ENCODE results near the gene TEAD3. TPM values are rescaled to one million over a fixed set of nuclear protein-coding genes. Genes with fewer than 3 reads are reported as not detected.

Gene TEAD3
- total and polyA plus RNA-seq, 10 of the 15 experiments (the other 5 are each of a cell fraction or from before 2014, with no cell fraction given): 0.02 to 0.28 (median 0.18) TPM; not detected in 5

DNA sequence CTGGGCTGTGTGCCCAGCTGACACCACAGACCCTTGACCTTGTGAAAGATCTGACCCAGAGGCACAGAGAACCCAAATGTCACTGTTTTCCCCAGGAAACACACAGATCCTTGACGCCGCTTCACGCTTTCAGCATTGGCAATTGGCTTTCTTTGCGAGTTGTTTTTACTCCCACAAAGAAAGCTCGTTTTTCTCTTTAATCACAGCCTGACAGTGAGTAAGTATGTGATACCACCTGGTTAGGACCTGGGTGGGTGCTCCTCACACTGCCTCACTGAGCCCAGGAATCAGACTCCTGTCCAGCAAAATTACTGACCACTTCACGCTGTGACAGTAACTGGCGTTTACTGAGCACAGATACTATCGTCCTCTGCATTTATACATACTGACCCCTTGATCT lies 15.7 kb downstream of the TEAD3 start:
- no peak for FAIRE-seq
- ChIA-PET SMC1A (ENCODE audit: uncharacterized antibody, unreplicated experiment) (interaction anchor here (0.6 to 1.0 kb wide), 2 partner anchors 11 to 182 kb away, joined by 3 read pairs; no protein-coding TSS in a partner anchor), RAD21 (ENCODE audit: unreplicated experiment) (interaction anchor here (0.7 kb wide), 1 partner anchor 11 kb away, joined by 3 read pairs; no protein-coding TSS in a partner anchor), CTCF (interaction anchor here (2.2 kb wide), 1 partner anchor 10 kb away, joined by 11 read pairs; no protein-coding TSS in a partner anchor), POLR2A (interaction anchor here (1.1 kb wide), 1 partner anchor 11 kb away, joined by 3 read pairs; no protein-coding TSS in a partner anchor)
- in situ Hi-C loops (cut with MboI): no loop called here
- Histone ChIP-seq H3K27ac (ENCODE audit: control insufficient read depth, insufficient read depth) (no peak overlapping the region), H4K20me1 (ENCODE audit: control insufficient read depth, insufficient read depth) (no peaks in the 10 kb centered on the region), H3K9ac (ENCODE audit: control insufficient read depth, insufficient read depth, low read length) (no peak overlapping the region), H3K9me3 (replicated peaks; ENCODE audit: control insufficient read depth, insufficient read depth, low read length) (no peaks in the 10 kb centered on the region), H2AFZ (ENCODE audit: control insufficient read depth, low read depth, low read length) (no peak overlapping the region), H3K4me1 (ENCODE audit: control insufficient read depth, insufficient read depth, low read length) (no peaks in the 10 kb centered on the region), H3K36me3 (ENCODE audit: control insufficient read depth in 2 of 2, insufficient read depth in 2 of 2, low read length in 1 of 2) (no peaks in the 10 kb centered on the region), H3K27me3 (replicated peaks in 1 of 2; ENCODE audit: control insufficient read depth in 2 of 2, insufficient read depth in 2 of 2, low read length in 1 of 2) (no peaks in the 10 kb centered on the region; a peak in 2 of 4 replicates), H3K79me2 (ENCODE audit: control insufficient read depth, insufficient read depth, low read length) (no peaks in the 10 kb centered on the region), H3K4me3 (no peak overlapping the region), H3K4me2 (ENCODE audit: control insufficient read depth, insufficient read depth) (no peak overlapping the region)
- intact Hi-C loops (cut with micrococcal nuclease; ENCODE audit: unreplicated experiment): no loop called here
- WGBS (ENCODE audit: insufficient coverage, insufficient replicate concordance, low lambda C conversion rate, missing lambda C conversion rate): 68% methylated on average over 8 of the region's 8 CpGs
- no peak for ATAC-seq
- TF ChIP-seq, protein P1, sequence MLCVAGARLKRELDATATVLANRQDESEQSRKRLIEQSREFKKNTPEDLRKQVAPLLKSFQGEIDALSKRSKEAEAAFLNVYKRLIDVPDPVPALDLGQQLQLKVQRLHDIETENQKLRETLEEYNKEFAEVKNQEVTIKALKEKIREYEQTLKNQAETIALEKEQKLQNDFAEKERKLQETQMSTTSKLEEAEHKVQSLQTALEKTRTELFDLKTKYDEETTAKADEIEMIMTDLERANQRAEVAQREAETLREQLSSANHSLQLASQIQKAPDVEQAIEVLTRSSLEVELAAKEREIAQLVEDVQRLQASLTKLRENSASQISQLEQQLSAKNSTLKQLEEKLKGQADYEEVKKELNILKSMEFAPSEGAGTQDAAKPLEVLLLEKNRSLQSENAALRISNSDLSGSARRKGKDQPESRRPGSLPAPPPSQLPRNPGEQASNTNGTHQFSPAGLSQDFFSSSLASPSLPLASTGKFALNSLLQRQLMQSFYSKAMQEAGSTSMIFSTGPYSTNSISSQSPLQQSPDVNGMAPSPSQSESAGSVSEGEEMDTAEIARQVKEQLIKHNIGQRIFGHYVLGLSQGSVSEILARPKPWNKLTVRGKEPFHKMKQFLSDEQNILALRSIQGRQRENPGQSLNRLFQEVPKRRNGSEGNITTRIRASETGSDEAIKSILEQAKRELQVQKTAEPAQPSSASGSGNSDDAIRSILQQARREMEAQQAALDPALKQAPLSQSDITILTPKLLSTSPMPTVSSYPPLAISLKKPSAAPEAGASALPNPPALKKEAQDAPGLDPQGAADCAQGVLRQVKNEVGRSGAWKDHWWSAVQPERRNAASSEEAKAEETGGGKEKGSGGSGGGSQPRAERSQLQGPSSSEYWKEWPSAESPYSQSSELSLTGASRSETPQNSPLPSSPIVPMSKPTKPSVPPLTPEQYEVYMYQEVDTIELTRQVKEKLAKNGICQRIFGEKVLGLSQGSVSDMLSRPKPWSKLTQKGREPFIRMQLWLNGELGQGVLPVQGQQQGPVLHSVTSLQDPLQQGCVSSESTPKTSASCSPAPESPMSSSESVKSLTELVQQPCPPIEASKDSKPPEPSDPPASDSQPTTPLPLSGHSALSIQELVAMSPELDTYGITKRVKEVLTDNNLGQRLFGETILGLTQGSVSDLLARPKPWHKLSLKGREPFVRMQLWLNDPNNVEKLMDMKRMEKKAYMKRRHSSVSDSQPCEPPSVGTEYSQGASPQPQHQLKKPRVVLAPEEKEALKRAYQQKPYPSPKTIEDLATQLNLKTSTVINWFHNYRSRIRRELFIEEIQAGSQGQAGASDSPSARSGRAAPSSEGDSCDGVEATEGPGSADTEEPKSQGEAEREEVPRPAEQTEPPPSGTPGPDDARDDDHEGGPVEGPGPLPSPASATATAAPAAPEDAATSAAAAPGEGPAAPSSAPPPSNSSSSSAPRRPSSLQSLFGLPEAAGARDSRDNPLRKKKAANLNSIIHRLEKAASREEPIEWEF (IDR thresholded peaks at IDR 0.05; ENCODE audit: insufficient replicate concordance, low read depth, low read length): no peak
- TF ChIP-seq ZZZ3 (IDR thresholded peaks at IDR 0.05; ENCODE audit: control insufficient read depth, insufficient read length, low read depth) (no peak), ZBTB40 (IDR thresholded peaks at IDR 0.05; ENCODE audit: borderline replicate concordance) (no peak), SUPT20H (IDR thresholded peaks at IDR 0.05; ENCODE audit: borderline replicate concordance, control insufficient read depth, low read depth, low read length) (no peak), WRNIP1 (IDR thresholded peaks at IDR 0.05; ENCODE audit: borderline replicate concordance, low read depth, low read length) (no peak)
- BruUV-seq (replicated peaks): no TSS peak
- DNase-seq (ENCODE audit: low read depth, low spot score): no peak

Data from GM12878 (cell line).